ENCODE data around the gene CAMK1D. TPM values are rescaled to one million over a fixed set of nuclear protein-coding genes. Genes with fewer than 3 reads are reported as not detected.
"Not testable (repeated sequence)": the region's sequence is repeated elsewhere in the genome, so short reads cannot be mapped to it uniquely, and the experiment has no call there.

The CAMK1D gene
- total RNA-seq, 1 experiment from 2014 or later: 6.3 TPM

- H4K8ac ChIP-seq (replicated peaks; ENCODE audit: insufficient read length, low read depth, low read length): no peak overlapping the region
- no peaks in the 10 kb centered on the region for H3K9me3 ChIP-seq (ENCODE audit: control insufficient read depth, low read depth, low read length)
- no peak overlapping the region for H3K27ac Mint-ChIP-seq
- H3K27me3 ChIP-seq (ENCODE audit: insufficient read depth, low read length): no peaks in the 10 kb centered on the region
- H3T11ph ChIP-seq (ENCODE audit: low read length): no peak overlapping the region
- H4K20me1 ChIP-seq (ENCODE audit: control insufficient read depth, insufficient read depth, insufficient read length): no peaks in the 10 kb centered on the region
- no peak overlapping the region for H3K4ac ChIP-seq (ENCODE audit: low read depth, low read length)
- H4K91ac ChIP-seq (ENCODE audit: insufficient read length, low read depth, low read length): no peak overlapping the region
- no peak overlapping the region for H2BK5ac ChIP-seq (ENCODE audit: insufficient read length, low read length)
- peaks cover 4 to 7% of the 10 kb centered on the region in 2 experiments; a peak in 3 of 4 replicates for H3K4me1 Mint-ChIP-seq
- H3K27ac ChIP-seq (ENCODE audit: insufficient read length, low read depth, low read length): no peak overlapping the region
- no peak overlapping the region for H3K4me2 ChIP-seq (ENCODE audit: insufficient read depth, insufficient read length, low read length)
- H2BK120ac ChIP-seq (ENCODE audit: low read depth, low read length, poor library complexity, severe bottlenecking): no peak overlapping the region
- no peak overlapping the region for H3K9ac ChIP-seq (ENCODE audit: extremely low read depth, insufficient read length, low read length)
- H2AK5ac ChIP-seq (ENCODE audit: insufficient read length, low read length): no peak overlapping the region
- no peak overlapping the region for H4K5ac ChIP-seq (ENCODE audit: insufficient read length, low read depth, low read length)
- no peak for DNase-seq
- no peak overlapping the region for H3K18ac ChIP-seq (ENCODE audit: insufficient read length, low read depth, low read length)
- no peak overlapping the region for H3K14ac ChIP-seq (ENCODE audit: insufficient read depth, low read length)
- peaks cover 2 to 12% (median 5%) of the 10 kb centered on the region in 3 experiments; a peak in 4 of 7 replicates for H3K36me3 Mint-ChIP-seq (ENCODE audit: insufficient read depth in 1 of 3, low read depth in 3 of 3)
- H2BK15ac ChIP-seq (ENCODE audit: low read depth, low read length): no peak overlapping the region
- H2BK20ac ChIP-seq (ENCODE audit: low read depth, low read length, poor library complexity, severe bottlenecking): no peak overlapping the region
- H3K23me2 ChIP-seq (ENCODE audit: insufficient read length, low read depth, low read length, poor library complexity, severe bottlenecking): no peaks in the 10 kb centered on the region
- no peak overlapping the region for H2BK12ac ChIP-seq (ENCODE audit: insufficient read length, low read depth, low read length)
- no peaks in the 10 kb centered on the region for H3K79me1 ChIP-seq (ENCODE audit: insufficient read depth, low read depth, low read length, poor library complexity, severe bottlenecking)
- no peaks in the 10 kb centered on the region for H3K4me1 ChIP-seq (ENCODE audit: insufficient read depth, low read length)
- H3K23ac ChIP-seq (ENCODE audit: insufficient read length, low read depth, low read length): no peak overlapping the region
- no peak overlapping the region for H3K4me3 Mint-ChIP-seq
- H3K56ac ChIP-seq (ENCODE audit: insufficient read length, low read depth, low read length): no peak overlapping the region
- no peak for TF ChIP-seq CTCF (conservative IDR thresholded peaks at IDR 0.05)
- H2AFZ ChIP-seq (ENCODE audit: low read length): no peak overlapping the region
- H3K9me3 Mint-ChIP-seq: peaks cover 10 to 11% of the 10 kb centered on the region in 2 experiments
- peaks cover 2% of the 10 kb centered on the region; the same call in 1 of the 2 replicates for H3K27me3 Mint-ChIP-seq (ENCODE audit: low read depth)
- no peaks in the 10 kb centered on the region for H3K79me2 ChIP-seq (ENCODE audit: insufficient read depth, low read length)
- WGBS (ENCODE audit: extremely low coverage, insufficient read length, low lambda C conversion rate): no CpG with 5 or more reads among the region's 16 CpGs
Observed at GRCh38 chr10:12438919-12439692, 89.8 kb downstream of the CAMK1D start.

- not testable (repeated sequence) for H3K4me2 ChIP-seq (ENCODE audit: insufficient read depth, insufficient read length, low read length); H2BK15ac ChIP-seq (ENCODE audit: low read depth, low read length); H3K27me3 Mint-ChIP-seq (ENCODE audit: low read depth); H3K14ac ChIP-seq (ENCODE audit: insufficient read depth, low read length); H3K79me1 ChIP-seq (ENCODE audit: insufficient read depth, low read depth, low read length, poor library complexity, severe bottlenecking); H3K27ac ChIP-seq (ENCODE audit: insufficient read length, low read depth, low read length); H3K23me2 ChIP-seq (ENCODE audit: insufficient read length, low read depth, low read length, poor library complexity, severe bottlenecking); H2BK120ac ChIP-seq (ENCODE audit: low read depth, low read length, poor library complexity, severe bottlenecking); H3K27ac Mint-ChIP-seq; H4K91ac ChIP-seq (ENCODE audit: insufficient read length, low read depth, low read length); H3K4me3 Mint-ChIP-seq; H3K9ac ChIP-seq (ENCODE audit: extremely low read depth, insufficient read length, low read length); H3K56ac ChIP-seq (ENCODE audit: insufficient read length, low read depth, low read length); H4K20me1 ChIP-seq (ENCODE audit: control insufficient read depth, insufficient read depth, insufficient read length); H3K18ac ChIP-seq (ENCODE audit: insufficient read length, low read depth, low read length); H3K27me3 ChIP-seq (ENCODE audit: insufficient read depth, low read length); H4K5ac ChIP-seq (ENCODE audit: insufficient read length, low read depth, low read length); H2AK5ac ChIP-seq (ENCODE audit: insufficient read length, low read length); H4K8ac ChIP-seq (replicated peaks; ENCODE audit: insufficient read length, low read depth, low read length); H2BK5ac ChIP-seq (ENCODE audit: insufficient read length, low read length); H3K79me2 ChIP-seq (ENCODE audit: insufficient read depth, low read length); H3K23ac ChIP-seq (ENCODE audit: insufficient read length, low read depth, low read length); DNase-seq; H2BK20ac ChIP-seq (ENCODE audit: low read depth, low read length, poor library complexity, severe bottlenecking); H3T11ph ChIP-seq (ENCODE audit: low read length); H3K4ac ChIP-seq (ENCODE audit: low read depth, low read length); H3K4me1 ChIP-seq (ENCODE audit: insufficient read depth, low read length); H3K9me3 ChIP-seq (ENCODE audit: control insufficient read depth, low read depth, low read length); H2AFZ ChIP-seq (ENCODE audit: low read length); H2BK12ac ChIP-seq (ENCODE audit: insufficient read length, low read depth, low read length)
- Mint-ChIP-seq H3K4me1 (peaks cover 10 to 13% of the 10 kb centered on the region in 2 experiments), H3K36me3 (ENCODE audit: insufficient read depth in 1 of 3, low read depth in 3 of 3) (peaks cover 2 to 12% (median 5%) of the 10 kb centered on the region in 3 experiments; a peak in 4 of 7 replicates), H3K9me3 (peaks cover 10 to 11% of the 10 kb centered on the region in 2 experiments)
- no CpG with 5 or more reads among the region's 6 CpGs for WGBS (ENCODE audit: extremely low coverage, insufficient read length, low lambda C conversion rate)
Observed at GRCh38 chr10:12439767-12440166, 90.4 kb downstream of the CAMK1D start.

Data from H9 (cell line).